A549 (cell line): ENCODE results near the gene TMEM267.

Experiments used
- CBX8 ChIP-seq: fragments of 200-600 bp; sonication (generic); IDR thresholded peaks from 2 replicates; pipeline ENCODE4 v1.6.1; 2016
- CEBPB ChIP-seq, 2 experiments: fragments of >200 bp in 1 of 2; sonication (Bioruptor Twin) in 1 of 2; formaldehyde crosslinking in 1 of 2; IDR thresholded peaks; 2 replicates each; pipeline ENCODE4 v1.6.1; 2012 to 2016
- CHD4 ChIP-seq: fragments of 200-600 bp; sonication (generic); IDR thresholded peaks from 2 replicates; pipeline ENCODE4 v1.6.1; 2016; ENCODE audit warnings: antibody characterized with exemption, mild to moderate bottlenecking, borderline replicate concordance
- ESRRA ChIP-seq: fragments of 150-350 bp; IDR thresholded peaks from 2 replicates; pipeline ENCODE4 v1.6.1; 2014; ENCODE audit warnings: mild to moderate bottlenecking, low read length, borderline replicate concordance
- HEYL ChIP-seq: fragments of 250-450 bp; sonication (Bioruptor Pico); IDR thresholded peaks from 2 replicates; pipeline ENCODE4 v1.8.0; 2021; ENCODE audit warnings: mild to moderate bottlenecking, moderate library complexity
- HOXA7 ChIP-seq: fragments of 250-450 bp; sonication (Bioruptor Pico); IDR thresholded peaks from 2 replicates; pipeline ENCODE4 v1.5.0; 2020; ENCODE audit warnings: mild to moderate bottlenecking, moderate library complexity
- JUN ChIP-seq, 2 experiments: fragments of >200 bp; sonication (Bioruptor Twin); formaldehyde crosslinking; IDR thresholded peaks; 2 replicates in 1 of 2; 3 replicates in 1 of 2; pipeline ENCODE4 v1.6.1; 2016 to 2017
- MAFK ChIP-seq: fragments of 450-650 bp; IDR thresholded peaks from 2 replicates; pipeline ENCODE4 v1.6.1; 2014; ENCODE audit not compliant: partially characterized antibody
- POLR2A ChIP-seq: IDR thresholded peaks from 2 replicates; pipeline ENCODE4 v1.6.1; 2012; ENCODE audit warnings: mild to moderate bottlenecking, low read length
- RCOR1 ChIP-seq: fragments of 150-350 bp; IDR thresholded peaks from 2 replicates; pipeline ENCODE4 v1.6.1; 2014; ENCODE audit warnings: antibody characterized with exemption, low read length, low read depth
- TF ChIP-seq, protein P1 (sequence below): fragments of >200 bp; sonication (Bioruptor Twin); formaldehyde crosslinking; IDR thresholded peaks from 3 replicates; pipeline ENCODE4 v1.5.1; 2016
- TF ChIP-seq, protein P2 (sequence below): IDR thresholded peaks from 2 replicates; pipeline ENCODE4 v1.6.1; 2012

DNA sequence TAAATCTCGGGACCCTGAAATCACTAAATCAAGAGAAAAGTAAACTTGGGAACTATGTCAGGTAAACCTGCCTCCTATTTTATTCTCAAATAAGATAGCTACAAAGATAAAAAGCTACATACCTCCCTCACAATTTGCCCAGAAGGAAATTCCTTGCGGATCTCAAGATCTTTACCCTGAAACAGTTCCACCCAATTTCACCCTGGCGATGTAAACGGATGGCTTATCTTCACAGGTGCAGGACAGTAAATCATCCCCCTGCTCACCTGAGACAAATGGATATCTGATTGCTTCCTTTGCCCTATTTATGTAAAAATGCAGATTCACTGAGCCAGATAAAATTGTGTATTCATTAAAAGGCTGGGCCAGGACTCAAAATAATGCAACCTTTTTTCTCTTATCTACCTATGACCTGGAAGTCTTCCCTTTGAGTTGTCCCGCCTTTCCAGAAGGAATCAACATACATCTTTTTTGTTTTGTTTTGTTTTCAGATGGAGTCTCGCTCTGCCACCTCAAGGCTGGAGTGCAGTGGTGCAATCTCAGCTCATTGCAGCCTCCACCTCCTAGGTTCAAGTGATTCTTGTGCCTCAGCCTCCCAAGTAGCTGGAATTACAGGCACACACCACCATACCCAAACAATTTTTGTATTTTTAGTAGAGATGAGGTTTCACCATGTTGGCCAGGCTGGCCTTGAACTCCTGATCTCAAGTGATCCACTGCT is 13.8 kb downstream of the TMEM267 start:
- TF ChIP-seq, protein P1, sequence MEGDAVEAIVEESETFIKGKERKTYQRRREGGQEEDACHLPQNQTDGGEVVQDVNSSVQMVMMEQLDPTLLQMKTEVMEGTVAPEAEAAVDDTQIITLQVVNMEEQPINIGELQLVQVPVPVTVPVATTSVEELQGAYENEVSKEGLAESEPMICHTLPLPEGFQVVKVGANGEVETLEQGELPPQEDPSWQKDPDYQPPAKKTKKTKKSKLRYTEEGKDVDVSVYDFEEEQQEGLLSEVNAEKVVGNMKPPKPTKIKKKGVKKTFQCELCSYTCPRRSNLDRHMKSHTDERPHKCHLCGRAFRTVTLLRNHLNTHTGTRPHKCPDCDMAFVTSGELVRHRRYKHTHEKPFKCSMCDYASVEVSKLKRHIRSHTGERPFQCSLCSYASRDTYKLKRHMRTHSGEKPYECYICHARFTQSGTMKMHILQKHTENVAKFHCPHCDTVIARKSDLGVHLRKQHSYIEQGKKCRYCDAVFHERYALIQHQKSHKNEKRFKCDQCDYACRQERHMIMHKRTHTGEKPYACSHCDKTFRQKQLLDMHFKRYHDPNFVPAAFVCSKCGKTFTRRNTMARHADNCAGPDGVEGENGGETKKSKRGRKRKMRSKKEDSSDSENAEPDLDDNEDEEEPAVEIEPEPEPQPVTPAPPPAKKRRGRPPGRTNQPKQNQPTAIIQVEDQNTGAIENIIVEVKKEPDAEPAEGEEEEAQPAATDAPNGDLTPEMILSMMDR: no peak
- TF ChIP-seq CEBPB (IDR thresholded peaks at IDR 0.05) (no peak), CHD4 (no peak), HEYL (CRISPR knock-in tag) (no peak), RCOR1 (no peak), POLR2A (no peak), HOXA7 (CRISPR knock-in tag) (no peak), MAFK (no peak), CBX8 (no peak), ESRRA (no peak), JUN (IDR thresholded peaks at IDR 0.05) (no peak)
- TF ChIP-seq, protein P2, sequence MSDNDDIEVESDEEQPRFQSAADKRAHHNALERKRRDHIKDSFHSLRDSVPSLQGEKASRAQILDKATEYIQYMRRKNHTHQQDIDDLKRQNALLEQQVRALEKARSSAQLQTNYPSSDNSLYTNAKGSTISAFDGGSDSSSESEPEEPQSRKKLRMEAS: no peak
